ENCODE measurements around the gene LMCD1.

The LMCD1 gene

DNA sequence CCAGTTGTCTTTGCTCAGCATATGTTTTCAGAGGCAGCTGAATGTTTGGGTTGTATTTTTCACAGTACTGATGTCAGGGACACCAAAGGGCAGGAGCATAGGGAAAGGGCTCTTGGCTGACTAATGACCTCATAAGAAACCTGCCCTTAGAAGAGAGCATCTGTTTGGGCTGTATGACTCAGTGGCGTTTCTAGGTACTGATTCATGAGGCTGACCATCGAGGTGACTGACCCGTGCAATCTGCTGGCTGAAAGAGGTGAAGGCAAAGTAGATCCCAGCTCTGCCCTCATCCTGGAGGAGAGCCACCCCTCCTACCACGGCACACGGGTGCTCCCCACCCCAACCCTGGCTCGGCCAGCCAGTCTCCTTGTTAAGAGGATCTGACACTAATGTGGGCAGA is 8.3 kb downstream of the LMCD1 start:
- DNase-seq, result no peak

DNA sequence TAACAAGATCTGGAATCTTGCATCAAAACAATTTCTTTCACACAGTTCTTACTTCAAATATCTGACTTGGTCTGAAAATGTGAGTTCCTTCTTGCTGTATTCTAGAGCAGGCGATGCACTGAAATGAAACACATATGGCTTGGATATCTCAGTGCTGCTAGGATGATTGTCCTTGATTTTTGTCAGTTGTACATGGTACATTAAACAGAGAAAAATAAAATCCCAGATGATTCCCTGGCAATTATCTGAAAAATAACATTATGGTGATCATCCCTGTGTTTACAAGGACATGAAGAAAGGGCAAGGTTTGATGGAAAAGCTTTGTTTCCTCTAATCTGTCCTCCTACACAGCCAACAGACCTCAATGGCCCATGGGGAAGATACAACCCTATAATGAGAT is 10.6 kb downstream of the LMCD1 start:
- no peak for DNase-seq

DNA sequence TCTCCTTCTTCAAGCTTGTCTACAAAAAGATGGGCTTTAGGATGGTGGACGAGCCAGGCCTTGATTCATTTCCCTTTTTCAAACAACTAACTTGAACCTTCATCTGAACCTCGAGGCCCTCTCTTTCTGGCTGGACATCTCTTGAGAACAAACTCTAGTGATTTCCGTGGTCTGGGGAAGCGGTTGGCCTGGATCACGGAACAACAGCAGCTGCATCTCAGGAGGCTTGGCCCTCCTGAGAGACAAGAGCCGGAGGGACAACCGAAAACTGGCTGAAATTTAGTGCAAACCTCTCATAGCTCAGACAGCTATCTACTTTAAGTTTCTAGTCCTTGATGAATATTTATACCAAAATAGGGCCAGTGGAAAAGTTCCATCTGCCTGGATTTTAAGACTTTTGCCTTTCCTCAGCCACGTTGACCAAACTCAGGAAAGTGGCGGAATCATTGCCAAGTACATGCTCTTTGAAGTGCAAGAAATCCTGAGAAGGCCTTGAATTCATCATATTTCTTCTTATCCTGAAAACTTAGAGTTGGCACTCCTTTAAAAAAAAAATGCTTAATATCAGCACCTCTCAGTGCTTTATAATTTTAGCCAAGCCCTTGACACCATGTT is 14.5 kb downstream of the LMCD1 start:
- DNase-seq, result no peak

DNA sequence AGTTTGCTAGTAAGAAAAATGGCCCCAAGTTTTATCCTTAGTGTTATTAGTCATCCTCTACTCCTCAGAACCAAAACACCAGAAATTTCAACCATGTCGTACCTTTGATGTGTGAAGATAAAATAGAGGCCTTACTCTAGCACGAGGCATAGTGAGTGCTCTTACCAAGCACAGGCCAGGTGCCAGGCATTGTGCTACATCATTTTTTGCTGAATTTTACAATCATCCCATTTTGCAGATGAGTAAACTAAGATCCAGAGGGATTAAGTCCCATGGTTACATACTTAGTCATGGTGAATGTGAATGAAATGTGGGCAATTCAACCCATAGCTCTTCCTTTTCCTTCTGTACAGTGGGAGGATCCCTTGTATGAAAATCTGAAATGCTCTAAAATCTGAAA is 15.2 kb downstream of the LMCD1 start:
- DNase-seq, result no peak

DNA sequence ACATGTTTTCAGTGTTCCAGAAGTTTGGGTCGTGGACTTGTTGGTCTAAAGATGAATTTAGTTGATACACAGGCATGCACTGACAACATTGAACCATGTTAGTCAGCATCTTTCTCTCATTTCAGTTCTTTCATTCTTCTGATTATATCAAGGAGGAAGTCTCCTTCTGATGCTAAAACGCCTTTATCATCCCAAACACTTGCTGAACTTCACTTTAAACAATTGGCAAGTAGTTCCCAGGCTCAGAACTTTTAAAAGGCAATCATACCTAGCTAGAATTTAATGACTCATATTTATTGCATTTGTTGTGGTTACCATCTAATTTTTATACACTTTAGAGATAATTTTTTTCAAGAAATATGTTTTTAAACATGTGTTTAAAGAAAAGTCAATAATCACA is 15.9 kb downstream of the LMCD1 start:
- DNase-seq, result no peak

DNA sequence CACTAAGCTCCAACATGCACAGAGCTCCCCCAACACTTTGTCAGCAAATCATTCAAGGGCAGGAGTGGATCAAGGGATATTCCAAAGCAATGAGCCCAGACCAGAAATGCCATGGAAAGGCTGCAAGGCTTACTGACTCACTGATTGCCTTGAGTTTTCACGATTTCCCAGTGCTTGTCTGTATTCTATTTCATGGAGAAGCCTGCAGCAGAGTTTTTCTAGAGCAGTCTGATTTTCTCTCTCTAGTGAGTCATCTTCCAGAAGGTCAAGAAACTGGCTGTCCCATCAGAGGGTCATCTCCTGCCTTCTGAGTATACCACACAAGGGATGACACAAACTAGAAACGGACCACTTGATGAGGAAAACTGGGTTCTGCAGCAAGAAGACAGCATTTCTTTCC is 16.5 kb downstream of the LMCD1 start:
- DNase-seq, result no peak

DNA sequence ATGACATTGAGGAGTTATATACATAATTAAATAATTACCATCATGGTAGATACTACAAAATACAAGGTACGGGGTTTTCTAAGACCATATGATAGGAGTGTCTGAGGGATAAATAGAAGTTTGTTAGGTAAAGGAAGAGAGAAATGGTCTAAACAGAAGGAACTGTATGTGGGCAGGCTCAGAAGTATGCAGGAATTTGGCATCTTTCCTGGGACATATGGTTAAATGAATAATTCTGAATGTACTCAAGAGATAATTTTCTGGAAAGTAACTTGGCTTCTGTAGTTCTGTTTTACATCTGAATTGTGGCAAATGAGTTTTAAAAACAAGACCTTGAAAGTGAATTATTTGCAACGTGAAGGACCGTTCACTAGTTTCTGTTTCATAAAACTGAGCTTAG is 17.5 kb downstream of the LMCD1 start:
- no peak for DNase-seq

DNA sequence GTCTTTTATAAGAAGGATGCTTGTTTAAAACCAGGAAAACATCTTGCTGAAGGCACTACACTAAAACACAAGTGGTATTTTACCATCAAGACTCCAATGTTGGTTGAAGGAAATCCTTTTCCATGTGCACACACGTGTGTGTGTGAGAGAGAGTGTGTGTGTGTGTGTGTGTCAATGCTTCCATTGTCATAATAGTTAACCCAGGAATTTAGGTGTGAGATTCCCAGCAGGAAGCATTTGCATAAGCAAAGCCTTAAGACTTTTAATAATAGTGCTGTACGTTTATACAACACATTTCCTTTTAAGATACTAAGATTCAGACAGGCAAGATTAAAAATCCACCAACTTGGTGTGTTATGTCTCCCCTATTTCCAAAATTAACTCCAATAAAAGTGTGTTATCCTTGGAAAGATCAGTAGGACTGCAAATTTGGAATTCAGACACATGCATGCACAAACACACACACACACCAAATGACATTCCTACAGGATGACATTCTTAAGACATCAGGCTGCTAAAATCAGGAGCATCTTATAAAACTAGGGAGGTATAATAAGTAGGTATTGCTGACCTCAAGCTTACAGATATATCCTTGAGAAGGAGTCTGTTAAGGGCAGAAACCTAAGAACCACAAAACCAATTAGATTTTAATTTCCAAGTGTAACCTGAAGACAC is 18.3 kb downstream of the LMCD1 start:
- no peak for DNase-seq

DNA sequence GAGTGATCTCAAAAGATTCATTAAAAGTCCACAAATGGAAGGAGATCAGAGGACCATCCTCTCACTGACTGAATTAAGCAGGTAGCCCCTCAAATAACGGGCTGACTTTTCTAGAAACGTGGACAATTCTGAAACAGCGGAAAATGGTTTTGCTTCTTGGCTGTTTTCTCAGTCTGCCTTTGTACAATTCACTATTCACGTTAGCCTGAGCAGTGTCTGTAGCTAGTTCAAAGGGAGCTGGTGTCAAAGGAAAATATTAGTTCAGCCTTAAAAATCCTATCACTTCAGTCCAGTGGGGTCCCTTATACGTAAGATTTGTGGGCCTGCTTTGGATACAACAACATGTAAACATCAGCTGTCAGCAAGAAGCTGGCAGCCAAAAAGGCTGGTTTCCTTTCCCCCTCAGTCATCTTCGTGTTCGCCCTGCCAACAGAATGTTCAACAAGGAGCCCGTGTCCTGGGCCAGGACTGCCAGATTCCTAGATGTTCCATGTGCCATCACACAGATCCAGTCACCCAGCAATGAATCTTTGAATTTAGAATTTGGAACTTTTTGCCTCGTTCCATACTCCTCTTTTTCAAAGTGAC is 19.3 kb downstream of the LMCD1 start:
- no peak for DNase-seq

DNA sequence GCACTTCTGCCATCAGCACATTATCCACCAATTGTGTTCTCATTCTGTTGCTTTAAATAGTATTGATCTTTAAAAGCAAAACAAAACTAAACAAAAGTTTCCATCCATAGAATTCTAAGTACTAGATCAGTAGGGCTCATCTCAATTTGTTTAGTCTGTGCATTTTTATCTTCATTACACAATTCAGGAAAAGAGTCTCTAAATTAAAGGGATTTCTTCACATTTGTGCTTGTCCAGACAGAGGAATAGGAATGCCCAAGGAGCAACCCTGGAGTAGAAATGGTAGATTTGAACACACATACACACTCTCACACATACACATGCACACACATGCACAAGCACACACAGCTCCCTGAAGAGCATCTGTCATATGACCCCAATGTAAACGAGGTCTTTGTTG is 21.4 kb downstream of the LMCD1 start:
- no peak for DNase-seq

DNA sequence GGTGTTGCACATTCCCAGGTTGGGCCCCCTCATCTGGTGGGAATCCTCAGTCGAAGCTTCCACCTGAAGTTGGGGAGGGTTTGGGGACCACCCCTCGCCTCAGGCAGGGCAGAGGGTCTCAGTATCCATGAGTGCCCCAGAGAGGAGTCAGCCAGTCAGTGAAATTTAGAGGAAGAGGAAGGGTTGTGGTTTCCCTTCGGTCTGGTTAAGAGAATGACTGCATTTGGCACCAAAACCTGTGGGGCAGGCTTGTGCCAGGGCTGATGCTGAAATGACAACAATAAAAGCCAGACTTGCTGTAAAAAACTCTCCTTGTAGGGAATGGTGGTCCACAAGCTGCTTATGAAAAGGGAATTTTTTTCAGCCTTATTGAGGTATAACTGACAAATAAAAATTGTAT is 22.6 kb downstream of the LMCD1 start:
- no peak for DNase-seq

DNA sequence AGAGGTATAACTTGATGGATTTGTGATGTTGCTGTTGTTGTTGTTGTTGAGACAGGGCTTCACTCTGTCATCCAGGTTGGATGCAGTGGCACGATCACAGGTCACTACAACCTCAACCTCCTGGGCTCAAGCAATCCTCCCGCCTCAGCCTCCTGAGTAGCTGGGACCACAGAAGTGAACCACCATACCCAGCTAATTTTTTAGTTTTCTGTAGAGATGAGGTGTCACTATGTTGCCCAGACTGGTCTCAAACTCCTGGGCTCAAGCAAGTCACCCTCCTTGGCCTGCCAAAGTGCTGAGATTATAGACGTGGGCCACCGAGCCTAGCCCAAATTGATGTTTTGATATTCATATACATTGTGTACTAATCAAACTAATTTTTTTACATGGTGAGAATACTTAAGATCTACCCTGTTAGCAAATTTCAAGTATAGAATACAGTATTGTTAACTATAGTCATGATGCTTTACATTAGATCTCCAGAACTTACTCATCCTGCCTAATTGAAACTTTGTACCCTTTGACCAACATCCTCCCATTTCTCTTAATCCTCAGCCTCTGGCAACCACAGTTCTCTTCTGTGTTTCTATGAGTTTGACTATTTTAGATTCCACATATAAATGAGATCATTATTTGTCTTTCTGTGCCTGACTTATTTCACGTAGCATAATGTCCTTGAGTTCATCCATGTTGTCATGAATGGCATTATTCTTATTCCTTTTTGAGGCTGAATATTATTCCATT is 23.2 kb downstream of the LMCD1 start:
- DNase-seq, result no peak

DNA sequence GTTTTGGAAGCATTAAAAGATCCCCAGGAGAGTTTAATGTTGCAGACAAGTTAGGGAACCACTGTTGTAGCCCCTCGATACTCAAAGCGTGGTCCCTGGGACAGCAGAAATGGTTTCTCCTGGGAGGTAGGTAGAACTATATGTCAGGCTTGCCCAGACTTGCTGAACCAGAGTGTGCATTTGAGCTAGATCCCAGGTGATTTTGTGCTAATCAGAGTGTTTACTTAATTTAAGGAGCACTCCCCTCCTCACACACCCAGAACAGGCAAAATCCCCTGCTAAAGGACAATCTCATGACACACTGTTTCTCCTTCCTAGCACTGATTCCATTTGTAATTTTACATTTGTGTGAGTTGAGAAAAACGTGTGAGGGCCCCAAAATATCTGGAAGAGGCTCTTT is 24.3 kb downstream of the LMCD1 start:
- no peak for DNase-seq

DNA sequence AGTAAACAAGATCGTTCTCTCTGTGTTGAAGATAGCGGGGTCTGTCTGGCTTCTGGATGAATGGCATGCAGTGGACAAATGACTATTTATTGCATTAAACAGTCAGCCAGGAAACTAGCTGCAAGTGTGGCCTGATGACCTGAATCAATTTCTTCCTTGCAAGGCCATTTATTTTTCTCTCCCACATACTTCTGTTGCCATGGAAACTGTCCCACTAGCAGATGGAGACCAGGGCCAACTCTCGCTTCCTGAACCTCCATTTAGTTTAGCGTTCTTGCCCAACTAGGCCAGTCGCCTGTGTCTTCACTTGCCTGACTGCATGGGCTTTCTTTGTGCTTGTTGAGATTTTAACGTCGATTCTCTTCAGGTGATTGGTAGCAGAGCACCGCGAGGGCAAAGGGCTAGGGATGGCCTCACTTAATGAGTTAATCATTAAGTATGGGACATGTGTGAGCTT is 27.6 kb downstream of the LMCD1 start:
- DNase-seq, result no peak

DNA sequence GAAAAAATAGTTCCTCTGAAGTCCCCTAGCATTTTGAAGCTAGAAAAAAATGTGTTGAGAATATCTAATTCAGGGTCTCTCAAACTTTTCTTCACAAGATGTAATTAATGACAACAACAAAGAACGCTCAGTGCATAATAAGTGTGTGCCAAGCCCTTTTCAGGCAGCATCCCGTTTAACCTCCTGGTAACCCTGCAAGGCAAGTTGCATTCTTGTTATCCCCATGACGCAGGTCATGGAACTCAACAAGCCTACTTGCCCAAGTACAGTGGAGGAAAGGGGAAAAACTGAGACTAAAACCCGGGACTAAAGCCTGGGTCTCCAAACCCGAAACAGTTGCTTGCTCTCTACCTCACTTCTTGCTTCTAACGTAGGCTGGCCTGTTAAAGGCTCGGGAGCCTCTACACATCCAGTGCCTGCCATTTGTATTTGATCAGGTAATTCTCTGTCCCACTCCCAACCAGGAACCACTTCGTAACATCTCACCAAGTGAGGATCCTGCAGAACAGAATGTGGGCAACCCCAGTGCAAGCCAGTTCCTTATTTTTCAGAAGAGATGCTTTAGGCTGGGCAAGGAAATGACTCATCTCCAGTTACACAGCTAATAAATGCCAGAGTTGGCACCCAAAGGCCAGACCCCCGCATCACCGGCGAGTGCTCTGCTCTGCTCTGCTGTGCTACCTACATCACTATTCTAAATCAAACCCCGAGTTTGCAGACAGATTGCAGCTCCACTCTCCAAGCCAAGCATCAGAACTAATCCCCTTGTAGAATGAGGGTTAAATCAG is 28.3 kb downstream of the LMCD1 start:
- no peak for DNase-seq

DNA sequence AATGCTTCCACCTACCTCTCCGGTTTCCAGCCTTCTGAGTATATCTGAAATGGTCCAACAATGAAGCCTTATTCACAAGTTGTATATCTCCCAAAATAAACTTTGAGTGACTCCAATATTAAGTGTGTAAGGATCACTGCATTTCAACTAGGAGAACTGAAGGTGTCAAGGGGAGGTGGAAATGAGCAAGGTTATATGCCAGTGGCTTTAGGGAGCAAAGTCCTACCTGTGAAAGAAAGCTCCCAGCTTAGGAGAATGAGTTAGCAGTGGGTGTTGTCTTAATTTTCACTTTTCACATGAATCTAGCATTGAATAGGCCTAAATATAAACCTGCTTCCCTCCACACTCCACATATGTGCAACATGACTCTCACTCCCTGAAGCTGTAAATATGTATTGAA is 29.0 kb downstream of the LMCD1 start:
- DNase-seq, result no peak

DNA sequence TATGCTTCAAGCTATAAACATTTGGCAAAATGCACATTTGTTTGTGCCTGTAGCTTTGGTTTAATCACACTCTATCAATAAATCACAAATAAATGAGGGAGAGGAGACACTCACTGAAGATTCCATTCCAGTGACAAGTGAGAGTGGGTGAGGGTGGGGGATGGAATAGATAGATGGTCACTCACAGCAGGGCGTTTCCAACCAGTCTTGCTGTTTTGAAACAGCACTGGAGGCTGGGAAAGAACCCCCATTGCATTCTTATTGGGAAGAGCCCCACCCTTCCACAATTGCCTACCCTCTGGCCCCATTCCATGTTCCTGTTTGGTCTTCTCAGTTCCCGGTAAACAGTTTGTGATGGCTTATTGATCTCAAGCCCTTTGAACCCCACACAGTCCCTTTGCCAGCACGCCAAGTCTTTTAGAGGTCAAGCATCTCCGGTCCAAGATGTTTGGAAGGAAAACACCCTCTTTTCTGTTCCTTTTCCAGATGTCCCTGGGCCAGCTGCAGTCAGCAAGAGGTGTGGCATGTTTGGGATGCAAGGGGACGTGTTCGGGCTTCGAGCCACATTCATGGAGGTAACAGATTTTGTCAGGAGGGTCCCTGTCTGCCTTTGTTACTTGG is 30.7 kb downstream of the LMCD1 start:
- DNase-seq, result no peak

DNA sequence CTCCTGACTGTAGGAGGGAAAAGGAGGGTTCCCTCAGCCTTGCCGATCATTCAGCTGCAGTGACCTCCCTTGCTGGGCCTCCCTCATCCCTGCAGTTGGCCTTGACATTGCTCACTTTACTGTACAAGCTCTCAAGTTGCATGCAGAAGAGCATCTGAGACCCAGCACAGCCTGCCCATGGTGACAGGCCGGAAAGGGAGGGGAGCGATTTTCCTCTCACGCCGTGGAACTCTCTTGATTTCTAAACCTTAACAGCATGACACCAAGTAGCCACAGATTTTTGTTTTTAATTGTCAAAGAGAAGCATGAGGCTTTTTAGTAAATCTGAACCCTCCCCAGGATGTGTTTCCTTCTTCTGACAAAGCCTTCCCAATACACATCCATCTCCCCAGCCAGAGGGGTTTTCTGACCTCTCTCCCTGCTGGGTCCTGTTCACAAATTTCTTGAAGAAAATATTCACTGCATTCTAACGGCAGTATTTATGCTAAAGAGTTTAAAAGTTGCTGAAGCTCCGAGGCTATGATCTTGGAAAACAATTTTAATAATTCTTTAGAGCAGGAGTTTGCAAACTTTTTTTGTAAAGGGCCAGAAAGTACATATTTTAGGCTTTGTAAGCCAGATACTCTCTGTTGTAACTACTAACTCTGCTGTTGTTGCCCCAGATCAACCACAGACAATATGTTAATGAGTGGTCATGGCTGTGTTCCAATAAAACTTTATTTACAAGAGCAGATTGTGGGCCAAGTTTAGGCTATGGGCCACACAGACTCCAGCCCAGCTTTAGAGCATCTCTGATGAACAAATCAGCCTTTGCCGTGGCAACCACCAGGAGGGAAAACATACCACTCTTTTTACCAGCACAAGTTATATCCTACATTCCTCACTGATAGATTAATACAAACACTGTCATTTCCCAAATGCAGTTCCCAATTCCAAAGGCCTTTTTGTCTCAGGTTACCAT is 34.8 kb downstream of the LMCD1 start:
- no peak for DNase-seq

DNA sequence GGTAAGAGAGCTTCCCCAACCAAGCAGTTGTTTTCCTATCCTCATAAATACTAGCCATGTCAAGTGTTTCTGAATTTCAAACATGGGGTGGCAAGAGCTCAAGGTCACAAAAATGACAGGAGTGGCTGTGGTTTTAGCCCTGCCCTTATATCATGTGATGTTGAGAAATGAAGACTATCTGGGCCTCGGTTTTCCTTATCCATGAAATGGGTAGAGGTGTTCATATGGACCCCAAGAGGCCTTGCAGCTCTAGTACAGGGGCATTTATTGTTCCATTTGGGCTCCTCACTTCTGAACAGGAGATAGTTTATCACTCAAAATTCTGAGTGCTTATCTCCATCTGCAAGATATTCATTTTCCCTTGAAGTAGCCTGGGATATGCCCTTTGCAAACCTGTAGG is 35.8 kb downstream of the LMCD1 start:
- no peak for DNase-seq

DNA sequence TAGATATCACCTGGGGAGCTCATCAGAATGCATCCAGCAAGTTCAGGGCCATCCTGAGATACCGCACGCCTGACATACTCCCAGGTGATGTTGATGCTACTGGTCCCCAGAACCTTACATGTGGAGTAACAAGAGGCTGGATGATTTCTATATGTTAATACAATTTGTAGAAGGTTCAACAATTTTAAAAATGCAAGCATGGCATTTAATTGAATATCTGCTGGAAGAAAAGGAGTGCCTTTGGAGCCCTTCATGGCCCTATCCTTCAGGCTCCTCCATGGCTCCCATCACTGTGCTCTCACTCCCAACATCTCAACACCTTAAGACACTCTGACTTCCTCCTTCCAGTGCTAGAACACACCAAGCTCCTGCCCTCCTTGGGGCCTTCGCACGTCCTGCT is 36.6 kb downstream of the LMCD1 start:
- no peak for DNase-seq

DNA sequence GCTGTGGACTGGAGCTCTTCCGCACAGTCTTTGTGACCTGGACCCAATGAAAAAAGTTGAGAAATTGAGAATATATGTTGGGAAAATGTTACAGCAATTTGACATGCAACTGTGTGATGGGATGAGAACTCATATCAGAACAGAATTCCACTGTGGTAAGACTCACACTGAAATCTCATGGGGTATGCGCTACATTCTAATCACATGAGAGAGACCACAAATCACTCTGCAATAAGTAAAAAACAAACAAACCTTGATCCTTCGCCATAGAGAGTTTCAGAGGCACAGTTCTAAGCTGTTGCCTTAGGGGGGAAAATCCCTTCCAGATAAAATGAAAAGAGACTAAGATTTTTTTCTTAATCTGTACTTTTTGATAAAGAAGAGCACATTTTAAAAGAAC is 37.3 kb downstream of the LMCD1 start:
- DNase-seq, result no peak

DNA sequence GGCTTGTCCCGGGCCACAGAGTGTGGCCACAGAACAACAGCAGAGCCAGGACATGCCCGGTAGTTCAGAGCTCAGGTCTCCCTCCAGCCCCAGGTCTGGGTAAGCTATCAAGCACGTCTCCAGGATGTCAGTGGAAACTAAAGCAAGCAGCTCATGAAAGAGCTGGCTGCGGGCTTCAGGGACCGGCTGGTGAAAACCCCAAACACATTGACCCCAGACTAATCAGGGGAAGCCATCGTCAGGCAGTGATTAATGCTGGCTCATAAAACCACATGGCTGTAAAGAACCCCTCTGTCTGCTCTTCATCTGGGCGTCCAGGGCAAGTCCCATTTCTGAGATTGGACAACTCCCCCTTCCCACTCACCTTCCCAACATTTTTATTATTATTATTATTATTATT is 37.8 kb downstream of the LMCD1 start:
- no peak for DNase-seq

Measured in 8988T (cell line).